Endothelial cell of umbilical vein (primary cell): ENCODE results near the gene PLEKHA8. TPM values are rescaled to one million over a fixed set of nuclear protein-coding genes. Genes with fewer than 3 reads are reported as not detected.

ENCODE experiments used
- BruUV-seq: library from RNA; stranded (reverse); fragments of 400-500 nt; replicated peaks from 2 replicates; lab custom pipeline; 2021; lab: Mats Ljungman, UMichigan
- CTCF ChIA-PET: fragments of 300-600, 350-600 bp; sonication (Branson Sonifier 250); formaldehyde crosslinking; loops from one replicate; lab custom pipeline; 2021; ENCODE audit warnings: antibody characterized with exemption, inconsistent platforms; lab: Charles Lee
- POLR2A ChIA-PET: fragments of 300-600, 350-600 bp; sonication (Branson Sonifier 250); formaldehyde crosslinking; loops from one replicate; lab custom pipeline; 2021; ENCODE audit warnings: antibody characterized with exemption, inconsistent platforms; lab: Charles Lee
- DNase-seq: peaks from one replicate; pipeline ENCODE4 v3.0.0-alpha.2; 2011; ENCODE audit warnings: low read depth, low spot score
- FAIRE-seq: peaks from 2 replicates; lab custom pipeline; 2011; peaks lifted over from hg19 to GRCh38; lab: Jason Lieb, UNC
- H2AFZ ChIP-seq: 2 replicates; pipeline ENCODE4 v1.6.0; 2012; ENCODE audit warnings: low read depth, low read length, control low read depth, inconsistent platforms
- H3K27ac ChIP-seq: 2 replicates; pipeline ENCODE4 v1.5.1; 2011; ENCODE audit warnings: low read depth, mild to moderate bottlenecking, control low read depth, low read length, moderate library complexity; ENCODE audit not compliant: insufficient read depth
- H3K27me3 ChIP-seq, 2 experiments: 2 replicates each; pipeline versions ENCODE4 v1.6.0 to v1.6.1; 2011; ENCODE audit warnings: low read length in 2 of 2, mixed read lengths in 1 of 2; ENCODE audit not compliant: control insufficient read depth in 2 of 2, insufficient read depth in 2 of 2
- H3K36me3 ChIP-seq, 2 experiments: 2 replicates in 1 of 2; 3 replicates in 1 of 2; pipeline ENCODE4 v1.5.1; 2011; ENCODE audit warnings: low read length in 2 of 2, mild to moderate bottlenecking in 1 of 2, moderate library complexity in 1 of 2; ENCODE audit not compliant: control insufficient read depth in 2 of 2, insufficient read depth in 2 of 2; ENCODE audit errors: extremely low read depth in 1 of 2
- H3K4me1 ChIP-seq: 3 replicates; pipeline ENCODE4 v1.5.1; 2011; ENCODE audit warnings: mild to moderate bottlenecking, low read length; ENCODE audit not compliant: control insufficient read depth, insufficient read depth; ENCODE audit errors: extremely low read depth
- H3K4me2 ChIP-seq: 2 replicates; pipeline ENCODE4 v1.6.1; 2011; ENCODE audit warnings: low read length, control low read depth, mixed read lengths; ENCODE audit not compliant: insufficient read depth
- H3K4me3 ChIP-seq, 3 experiments: fragments of 200-600 bp in 1 of 3; sonication (generic), shearing (Covaris generic) in 1 of 3; replicated peaks in 1 of 3; 2 replicates each; pipeline ENCODE4 v1.5.1; 2011 to 2016; ENCODE audit warnings: control low read depth in 3 of 3, low read length in 3 of 3, mild to moderate bottlenecking in 2 of 3, inconsistent platforms in 1 of 3, low read depth in 1 of 3, moderate library complexity in 1 of 3; ENCODE audit not compliant: insufficient read depth in 1 of 3
- H3K79me2 ChIP-seq: 2 replicates; pipeline ENCODE4 v1.6.0; 2012; ENCODE audit warnings: low read length, inconsistent platforms; ENCODE audit not compliant: control insufficient read depth, insufficient read depth
- H3K9ac ChIP-seq: replicated peaks from 2 replicates; pipeline ENCODE3; 2011; ENCODE audit warnings: low read length, control low read depth; ENCODE audit not compliant: insufficient read depth; ENCODE audit errors: extremely low read depth
- H3K9me1 ChIP-seq: replicated peaks from 3 replicates; pipeline ENCODE4 v1.6.0; 2011; ENCODE audit warnings: mild to moderate bottlenecking, low read length; ENCODE audit not compliant: control insufficient read depth, insufficient read depth; ENCODE audit errors: extremely low read depth
- H3K9me3 ChIP-seq: replicated peaks from 2 replicates; pipeline ENCODE4 v1.5.1; 2012; ENCODE audit warnings: low read length, inconsistent platforms; ENCODE audit not compliant: control insufficient read depth, insufficient read depth
- H4K20me1 ChIP-seq: replicated peaks from 2 replicates; pipeline ENCODE3; 2011; ENCODE audit warnings: mild to moderate bottlenecking, low read length; ENCODE audit not compliant: control insufficient read depth, insufficient read depth; ENCODE audit errors: extremely low read depth
- CTCF ChIP-seq, 2 donors: IDR thresholded peaks; 1 replicate in 1 of 2; 2 replicates in 1 of 2; pipeline ENCODE4 v1.5.1; 2011; ENCODE audit warnings: low read length in 2 of 2, mild to moderate bottlenecking in 2 of 2, moderate library complexity in 2 of 2, control low read depth in 1 of 2, inconsistent platforms in 1 of 2, low read depth in 1 of 2; ENCODE audit not compliant: insufficient read depth in 1 of 2; ENCODE audit errors: extremely low read depth in 1 of 2
- EZH2 ChIP-seq: IDR thresholded peaks from 2 replicates; pipeline ENCODE4 v1.6.1; 2012; ENCODE audit warnings: borderline replicate concordance, low read depth, mild to moderate bottlenecking, moderate library complexity, low read length, inconsistent platforms; ENCODE audit not compliant: severe bottlenecking
- FOS ChIP-seq: IDR thresholded peaks from 2 replicates; pipeline ENCODE4 v1.6.1; 2011; ENCODE audit warnings: mild to moderate bottlenecking, low read length, moderate library complexity, borderline replicate concordance; ENCODE audit not compliant: insufficient read depth
- GATA2 ChIP-seq: IDR thresholded peaks from 2 replicates; pipeline ENCODE4 v1.7.0; 2011; ENCODE audit warnings: low read depth, mild to moderate bottlenecking, moderate library complexity, mixed read lengths, low read length; ENCODE audit not compliant: insufficient read length, insufficient read depth
- JUN ChIP-seq: IDR thresholded peaks from 2 replicates; pipeline ENCODE4 v1.6.1; 2011; ENCODE audit warnings: borderline replicate concordance, low read depth; ENCODE audit not compliant: insufficient read length, insufficient read depth
- MYC ChIP-seq: IDR thresholded peaks from one replicate; pipeline ENCODE4 v1.6.1; 2011; ENCODE audit warnings: mild to moderate bottlenecking, low read depth, low read length
- POLR2A ChIP-seq: IDR thresholded peaks from 2 replicates; pipeline ENCODE4 v1.6.1; 2012; ENCODE audit warnings: low read depth, mild to moderate bottlenecking, control low read depth, low read length
- POLR2AphosphoS5 ChIP-seq: IDR thresholded peaks from 2 replicates; pipeline ENCODE4 v1.6.1; 2012; ENCODE audit warnings: low read depth, mild to moderate bottlenecking, control low read depth, low read length, moderate library complexity; ENCODE audit not compliant: insufficient read depth
- dilution Hi-C: fragments of 300-500 bp; cut with MboI; formaldehyde crosslinking; loops from one replicate; pipeline ENCODE4 v1.15.0; 2019; ENCODE audit warnings: low sequenced_read_pairs; ENCODE audit not compliant: extremely low pct_ligation_motif_present
- intact Hi-C: fragments of 100-400 bp; cut with micrococcal nuclease; formaldehyde crosslinking; loops from one replicate; pipeline ENCODE4 v1.10.0; 2022
- polyA plus RNA-seq, 4 experiments: library from polyadenylated mRNA; depleted of rRNA in 3 of 4; stranded (reverse) in 3 of 4; unstranded in 1 of 4; fragments of >200 nt; gene quantifications; 2 replicates each; pipeline versions ENCODE4 v1.2.1 to v1.2.3, GENCODE V29; 2011 to 2012; ENCODE audit warnings: missing spikeins in 1 of 4
- total RNA-seq: library from RNA; stranded (reverse); gene quantifications from 2 replicates; pipeline ENCODE4 v1.2.3, GENCODE V29; 2021
- TF ChIP-seq, protein P1 (sequence below): IDR thresholded peaks from 2 replicates; pipeline ENCODE4 v1.6.1; 2011; ENCODE audit not compliant: insufficient read depth, insufficient read length

PLEKHA8 gene
- total and polyA plus RNA-seq, 2 donors (not counting 3 experiments of a cell fraction or from before 2014, with no cell fraction given), result 4.5 to 19.8 TPM

GRCh38 chr7:30175636-30176147 lies 147.5 kb downstream of the PLEKHA8 start:
- CTCF ChIA-PET, result interaction anchor here (0.9 to 1.6 kb wide), 3 partner anchors 11 to 100 kb away, joined by 3 to 5 read pairs (median 4); no protein-coding TSS in a partner anchor
- POLR2A ChIA-PET, result no interaction called here

More at GRCh38 chr7:30175636-30176147, 147.5 kb downstream of the PLEKHA8 start:
- Histone ChIP-seq H3K4me3 (no peak overlapping the region), H3K9me1 (no peaks in the 10 kb centered on the region), H3K27me3 (peaks cover 2 to 4% of the 10 kb centered on the region in 2 experiments), H3K27ac (no peak overlapping the region), H2AFZ (no peak overlapping the region), H3K4me2 (no peak overlapping the region), H3K9me3 (no peaks in the 10 kb centered on the region), H3K79me2 (no peaks in the 10 kb centered on the region), H4K20me1 (no peaks in the 10 kb centered on the region), H3K36me3 (no peaks in the 10 kb centered on the region), H3K9ac (no peak overlapping the region), H3K4me1 (no peaks in the 10 kb centered on the region)
- no peak for FAIRE-seq
- intact Hi-C loops, result no loop called here
- BruUV-seq, result no TSS peak
- dilution Hi-C loops, result no loop called here
- no peak for DNase-seq
- TF ChIP-seq JUN (no peak), POLR2A (no peak), MYC (no peak), GATA2 (no peak), POLR2AphosphoS5 (no peak), CTCF (IDR thresholded peaks at IDR 0.05; ENCODE audit: extremely low read depth in 1 of 2, insufficient read depth in 1 of 2, low read depth in 1 of 2, low read length in 2 of 2) (no peak), EZH2 (no peak), FOS (no peak)
- TF ChIP-seq, protein P1, sequence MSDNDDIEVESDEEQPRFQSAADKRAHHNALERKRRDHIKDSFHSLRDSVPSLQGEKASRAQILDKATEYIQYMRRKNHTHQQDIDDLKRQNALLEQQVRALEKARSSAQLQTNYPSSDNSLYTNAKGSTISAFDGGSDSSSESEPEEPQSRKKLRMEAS, result no peak
